Kidney tubule cell (primary cell): ENCODE data around the gene NDUFC2.
"Not testable (repeated sequence)": the region's sequence is repeated elsewhere in the genome, so short reads cannot be mapped to it uniquely, and the experiment has no call there.

Source experiments
- DNase-seq: peaks from one replicate; pipeline ENCODE4 v3.0.0-alpha.2; 2018; ENCODE audit warnings: low spot score

The NDUFC2 gene

DNA sequence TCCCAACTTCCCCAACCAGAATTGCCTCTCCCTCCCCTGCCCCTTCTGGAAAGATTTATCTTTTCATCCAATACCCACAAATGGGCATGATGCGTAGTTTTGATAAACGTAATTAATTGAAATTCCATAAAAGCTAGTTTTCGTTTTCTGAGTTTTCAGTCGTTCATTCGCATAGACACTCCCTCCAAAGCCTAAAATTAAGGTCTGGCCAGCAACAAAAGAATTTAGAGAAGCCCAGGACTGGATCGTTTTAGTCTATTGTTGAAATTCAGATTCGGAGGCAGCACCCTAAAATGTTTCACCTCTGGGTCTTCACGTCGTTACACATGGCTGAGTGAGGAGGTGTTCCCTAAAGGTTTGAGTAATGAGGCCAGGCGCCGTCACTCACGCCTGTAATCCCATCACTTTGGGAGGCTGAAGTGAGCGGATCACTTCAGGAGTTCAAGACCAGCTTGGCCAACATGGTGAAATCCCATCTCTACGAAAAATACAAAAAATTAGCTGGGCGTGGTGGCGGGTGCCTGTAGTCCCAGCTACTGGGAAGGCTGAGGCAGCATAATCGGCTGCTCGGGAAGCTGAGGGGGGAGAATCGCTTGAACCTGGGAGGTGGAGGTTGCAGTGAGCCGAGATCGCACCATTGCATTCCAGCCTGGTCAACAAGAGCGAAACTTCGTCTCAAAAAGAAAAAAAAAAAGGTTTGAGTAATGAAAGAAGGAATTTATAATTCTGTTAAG lies 589 bp upstream of the NDUFC2 start:
- DNase-seq: no peak

DNA sequence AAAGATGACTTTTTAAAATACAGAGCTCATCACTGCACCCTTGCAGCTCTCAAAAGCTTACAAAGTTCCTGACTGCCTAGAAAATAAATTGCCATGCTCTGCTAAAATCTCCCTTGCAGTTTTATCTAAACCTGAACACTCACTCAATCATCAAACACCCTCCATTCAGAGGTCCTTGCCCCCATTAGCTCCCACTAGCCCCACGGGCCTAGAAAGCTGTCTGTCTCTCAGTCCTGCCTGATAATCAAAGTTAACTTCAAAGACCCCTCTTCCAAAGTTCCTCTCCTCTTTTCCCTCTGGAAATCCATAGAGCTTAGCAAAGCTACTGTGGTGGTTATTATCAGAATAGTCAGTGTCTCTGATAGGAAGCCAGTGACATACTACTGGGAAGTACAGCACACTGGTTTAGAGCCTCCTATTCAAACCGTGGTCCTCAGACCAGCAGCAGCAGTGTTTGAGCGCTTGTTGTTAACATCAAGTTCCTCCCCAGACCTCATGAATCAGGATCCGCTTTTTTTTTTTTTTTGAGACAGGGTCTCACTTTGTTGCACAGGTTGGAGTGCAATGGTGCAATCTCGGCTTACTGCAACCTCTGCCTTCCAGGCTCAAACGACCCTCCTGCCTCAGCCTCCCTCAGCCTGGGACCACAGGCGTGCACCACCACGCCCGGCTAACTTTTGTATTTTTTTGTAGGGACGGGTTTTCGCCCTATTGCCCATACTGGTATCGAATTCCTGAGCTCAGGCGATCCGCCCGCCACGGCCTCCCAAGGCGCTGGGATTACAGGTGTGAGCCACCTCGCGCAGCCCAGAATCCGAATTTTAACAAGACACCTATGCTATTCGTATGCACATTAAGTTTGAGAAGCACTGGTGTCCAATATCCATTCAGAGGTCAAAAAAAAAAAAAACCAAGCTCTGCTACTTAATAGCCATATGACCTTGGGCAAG lies 1.2 kb downstream of the NDUFC2 start:
- DNase-seq: no peak

DNA sequence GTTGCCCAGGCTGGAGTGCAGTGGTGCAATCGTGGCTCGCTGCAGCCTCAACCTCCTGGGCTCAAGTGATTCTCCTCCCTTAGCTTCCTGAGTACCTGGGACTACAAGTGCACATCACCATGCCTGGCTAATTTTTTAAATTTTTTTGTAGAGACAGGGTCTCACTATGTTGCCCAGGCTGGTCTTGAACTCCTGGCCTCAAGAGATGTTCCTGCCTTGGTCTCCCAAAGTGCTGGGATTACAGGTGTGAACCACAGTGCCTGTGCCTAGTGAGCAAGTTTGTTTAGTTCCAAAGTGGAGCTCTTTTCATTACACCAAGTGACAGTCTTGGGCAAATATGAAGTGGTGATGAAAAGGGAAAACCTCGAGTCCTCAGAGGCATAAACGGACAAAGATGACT lies 2.1 kb downstream of the NDUFC2 start:
- DNase-seq: not testable (repeated sequence)

DNA sequence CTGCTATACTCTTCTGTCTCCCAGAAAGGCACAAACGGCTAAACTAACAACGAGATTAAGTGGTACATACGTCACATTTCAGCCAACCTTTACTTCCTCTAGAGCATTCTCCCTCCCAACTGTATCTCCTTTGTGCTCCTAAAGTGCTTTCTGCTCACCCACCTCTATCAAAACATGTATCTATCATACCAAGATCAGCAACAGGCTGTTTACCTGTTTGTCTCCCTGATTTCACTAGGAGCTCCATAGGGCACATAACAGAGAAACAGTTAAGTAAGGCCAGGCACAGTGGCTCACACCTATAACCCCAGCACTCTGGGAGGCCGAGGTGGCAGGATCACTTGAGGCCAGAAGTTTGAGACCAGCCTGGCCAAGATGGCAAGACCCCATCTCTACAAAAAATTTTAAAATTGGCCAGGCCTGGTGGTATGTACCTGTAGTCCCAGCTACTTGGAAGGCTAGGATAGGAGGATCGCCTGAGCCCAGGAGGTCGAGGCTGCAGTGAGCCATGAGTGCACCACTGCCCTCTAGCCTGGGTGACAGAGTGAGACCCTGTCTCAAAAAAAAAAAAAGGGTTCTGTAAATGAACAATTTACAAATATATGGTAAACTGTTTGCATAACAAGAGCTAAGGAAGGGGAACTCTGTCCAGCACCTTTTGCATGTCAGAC lies 2.8 kb downstream of the NDUFC2 start:
- DNase-seq: no peak

DNA sequence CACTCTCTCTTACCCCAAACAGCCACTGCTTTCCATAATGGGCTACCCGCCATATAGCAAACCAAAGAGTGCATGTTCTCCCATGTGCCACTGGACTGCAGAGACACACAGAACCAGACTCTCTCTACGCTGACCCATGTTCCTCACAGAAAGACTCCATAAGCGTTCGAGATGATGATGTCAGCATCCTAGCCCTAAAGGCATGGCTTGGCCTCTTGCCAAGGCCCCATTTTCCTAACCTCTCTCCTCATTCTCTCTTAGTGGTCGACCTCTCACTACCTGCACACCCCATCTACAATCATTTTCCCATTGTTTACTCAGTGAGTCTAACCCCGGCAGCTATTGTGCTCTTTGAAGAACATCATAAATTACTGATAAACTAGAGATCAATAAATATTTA lies 4.9 kb downstream of the NDUFC2 start:
- DNase-seq: no peak

DNA sequence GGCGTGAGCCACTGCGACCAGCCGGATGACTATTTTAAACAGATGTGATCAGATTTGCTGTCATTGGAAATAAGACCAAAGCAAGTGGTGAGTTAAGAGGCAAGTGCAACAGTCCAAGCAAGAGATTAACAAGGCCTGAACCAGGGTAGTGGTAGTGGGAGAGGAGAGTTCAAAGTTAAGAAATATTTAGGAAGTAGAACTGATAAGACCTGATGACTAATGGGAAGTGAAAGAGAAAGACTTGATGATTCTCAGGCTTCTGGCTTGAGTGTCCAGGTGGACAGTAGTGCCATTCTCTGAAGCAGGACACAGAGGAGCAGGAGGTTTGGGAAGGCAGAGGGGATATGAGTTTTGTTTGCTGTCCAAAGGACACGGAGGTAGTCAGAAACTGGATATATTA lies 7.2 kb downstream of the NDUFC2 start:
- DNase-seq: no peak

DNA sequence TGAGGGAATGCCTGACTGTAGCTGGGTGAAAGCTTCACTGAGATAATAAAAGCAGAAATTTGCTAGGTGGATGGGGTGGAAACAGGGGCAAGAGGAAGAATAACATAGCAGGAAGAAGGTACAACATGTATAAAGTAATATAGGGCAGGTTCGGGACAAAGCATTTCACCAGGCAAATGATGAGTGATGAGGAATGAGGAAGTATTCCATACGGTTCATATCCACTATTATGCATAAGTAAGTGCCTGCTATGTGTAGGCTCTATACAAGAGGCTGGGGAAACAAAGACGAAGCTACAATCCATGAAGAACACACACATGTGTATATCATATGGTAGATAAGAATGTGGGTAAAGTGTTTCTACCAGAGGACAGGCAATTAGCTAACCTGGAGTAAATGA lies 7.9 kb downstream of the NDUFC2 start:
- DNase-seq: no peak

DNA sequence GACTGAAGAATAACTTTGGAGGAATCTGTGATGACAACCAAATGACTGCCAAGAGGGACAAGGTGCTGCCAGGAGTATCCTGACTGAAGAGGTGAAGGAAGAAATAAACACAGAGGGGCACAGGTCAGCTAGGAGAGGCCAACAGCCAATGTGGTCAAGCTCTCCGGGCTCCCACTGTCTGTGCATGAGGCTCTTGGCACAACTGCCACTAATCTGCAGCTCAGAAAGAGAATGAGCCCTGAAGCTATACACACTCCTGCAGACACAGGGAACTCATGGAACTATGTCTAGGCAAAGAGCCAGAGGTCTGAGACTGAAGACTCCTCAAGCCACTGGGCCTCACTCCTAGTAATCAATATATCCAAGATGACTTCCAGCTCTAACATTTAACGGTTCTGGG lies 9.0 kb downstream of the NDUFC2 start:
- DNase-seq: no peak

DNA sequence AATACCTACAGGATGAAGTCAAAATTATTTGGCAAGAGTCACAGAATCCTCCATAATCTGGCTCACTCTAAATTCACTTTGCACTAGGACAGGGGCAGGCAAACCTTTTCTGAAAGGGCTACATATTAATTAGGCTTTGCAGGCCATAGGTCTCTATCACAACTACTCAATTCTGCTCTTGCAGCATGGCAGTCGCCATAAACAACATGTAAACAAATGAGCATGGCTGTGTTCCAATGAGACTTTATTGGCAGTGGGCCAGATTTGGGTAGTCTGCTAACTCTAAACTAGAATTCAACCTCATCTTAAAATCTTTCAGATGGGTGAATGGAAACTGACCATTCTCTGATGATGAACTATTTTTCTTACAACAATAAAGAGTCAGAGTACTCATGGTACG lies 10.2 kb downstream of the NDUFC2 start:
- DNase-seq: no peak

DNA sequence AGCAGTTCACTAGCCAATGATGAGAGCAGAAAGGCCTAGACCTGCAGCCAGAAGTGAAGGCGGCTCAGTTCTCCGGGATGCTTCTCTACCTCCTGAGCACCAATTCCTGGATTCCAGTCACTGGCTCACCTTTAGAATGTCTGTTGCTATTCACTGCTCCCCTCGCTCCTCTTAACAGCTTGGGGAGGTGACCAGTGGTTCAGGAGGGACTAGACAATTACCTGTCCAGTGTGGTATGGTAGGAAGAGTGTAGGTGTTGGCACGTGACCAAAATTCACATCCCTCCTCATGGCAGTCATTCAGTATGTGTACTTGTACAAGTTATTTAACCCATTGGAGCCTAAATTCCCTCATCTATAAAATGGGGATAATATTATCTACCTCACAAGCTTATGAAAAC lies 12.0 kb downstream of the NDUFC2 start:
- no peak for DNase-seq

DNA sequence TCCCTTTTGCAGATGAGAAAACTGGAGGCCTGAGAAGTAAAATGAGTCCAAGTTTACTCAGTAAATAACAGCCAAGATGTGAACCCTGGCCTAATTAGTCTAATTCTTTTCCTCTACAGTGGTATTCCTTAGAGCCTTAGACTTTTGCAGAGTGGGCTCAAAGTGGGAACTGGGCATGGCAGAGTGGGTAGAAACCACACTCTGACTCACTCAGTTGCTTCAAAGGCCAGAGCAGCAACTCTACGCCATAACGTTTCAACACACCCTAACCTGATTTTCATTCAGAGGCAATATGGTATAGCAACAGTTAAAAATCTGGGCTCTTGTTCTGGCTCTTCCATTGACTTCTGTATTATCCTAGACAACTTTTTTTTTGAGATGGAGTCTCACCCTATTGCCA lies 13.2 kb downstream of the NDUFC2 start:
- DNase-seq: no peak

DNA sequence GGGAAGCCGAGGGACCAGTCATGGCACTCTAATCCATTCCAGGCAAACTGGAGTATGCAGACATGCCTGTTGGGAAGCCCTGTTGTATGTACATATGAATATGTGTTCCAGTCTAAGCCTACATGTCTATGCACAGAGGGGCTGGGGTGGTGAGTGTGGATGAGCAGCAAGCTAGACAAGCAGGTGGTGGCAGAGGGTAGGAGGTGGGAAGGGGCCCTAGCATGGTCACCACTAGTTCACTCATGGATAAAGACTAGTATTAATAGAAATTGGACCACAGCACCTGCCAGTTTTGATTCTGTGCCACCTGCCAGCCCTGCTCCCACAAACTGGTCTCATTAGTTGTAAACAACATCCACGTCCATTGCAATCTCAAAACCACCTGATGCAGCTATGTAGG lies 14.5 kb downstream of the NDUFC2 start:
- no peak for DNase-seq

DNA sequence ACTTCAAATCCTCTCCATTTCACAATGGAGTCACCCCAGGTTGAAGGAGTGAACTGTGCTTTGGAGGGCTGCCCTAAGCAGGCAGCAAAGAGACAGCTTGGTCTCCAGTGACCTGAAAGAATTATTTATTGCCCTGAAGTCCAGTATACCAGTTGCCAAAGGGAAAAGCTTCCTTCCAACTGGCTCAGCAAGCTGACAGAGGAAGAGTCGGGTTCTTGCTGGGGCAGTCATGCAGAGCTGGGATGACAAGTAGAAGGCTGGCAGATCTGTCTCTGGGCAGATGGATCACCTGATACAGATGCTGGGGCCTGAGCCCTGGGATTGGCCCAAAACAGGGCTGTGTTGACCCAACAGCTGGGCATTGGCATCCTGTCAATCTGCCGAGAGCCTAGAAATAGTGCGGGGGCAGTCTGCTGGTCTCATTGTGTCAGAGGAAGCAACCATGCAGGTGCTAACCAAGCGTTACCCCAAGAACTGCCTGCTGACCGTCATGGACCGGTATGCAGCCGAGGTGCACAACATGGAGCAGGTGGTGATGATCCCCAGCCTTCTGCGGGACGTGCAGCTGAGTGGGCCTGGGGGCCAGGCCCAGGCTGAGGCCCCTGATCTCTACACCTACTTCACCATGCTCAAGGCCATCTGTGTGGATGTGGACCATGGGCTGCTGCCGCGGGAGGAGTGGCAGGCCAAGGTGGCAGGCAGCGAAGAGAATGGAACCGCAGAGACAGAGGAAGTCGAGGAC lies 16.1 kb downstream of the NDUFC2 start, which contains the start of gene THRSP:
TSS of gene THRSP (plus strand) at position 422 of the 742 bp plus-strand sequence. CDS start at position 443, 21 bp downstream.
- peak; percentile 41 for DNase-seq

DNA sequence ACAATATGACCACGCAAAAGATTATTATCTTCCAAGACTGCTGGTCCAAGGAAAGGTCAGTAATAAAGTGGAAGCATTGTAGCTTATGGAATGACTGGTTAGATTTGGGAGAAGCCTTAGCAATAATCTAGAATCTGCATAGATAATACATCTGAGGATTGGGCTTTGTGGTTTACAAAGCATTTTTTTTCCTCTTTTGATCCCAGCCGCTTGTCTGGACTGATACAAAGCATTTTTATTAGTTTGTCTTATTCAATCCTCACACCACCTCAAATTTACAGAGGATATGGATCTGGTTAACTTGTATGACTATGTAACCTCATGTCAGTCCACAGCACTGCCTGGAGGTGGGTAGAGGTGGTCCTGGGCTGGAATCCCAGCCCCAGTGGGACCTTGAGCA lies 17.0 kb downstream of the NDUFC2 start:
- no peak for DNase-seq

DNA sequence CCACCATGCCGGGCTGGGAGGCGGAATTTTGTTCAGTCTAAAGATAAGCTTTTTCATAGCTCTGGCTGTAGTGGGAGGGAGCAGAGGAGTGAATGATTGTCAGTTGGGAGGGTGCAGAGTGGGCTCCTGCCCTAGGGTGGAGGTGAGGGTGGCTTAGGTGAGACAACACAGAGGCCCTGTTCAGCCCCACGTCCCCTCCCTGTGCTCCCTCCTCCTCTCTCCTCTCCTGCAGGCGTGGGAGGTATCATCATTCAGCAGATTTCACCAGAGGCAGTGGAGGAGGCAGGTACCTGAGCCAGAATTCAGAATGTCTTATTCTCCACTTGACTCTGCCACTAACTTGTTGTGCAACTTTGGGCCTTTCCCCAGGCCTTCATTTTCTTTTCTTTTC lies 17.7 kb downstream of the NDUFC2 start:
- no peak for DNase-seq

DNA sequence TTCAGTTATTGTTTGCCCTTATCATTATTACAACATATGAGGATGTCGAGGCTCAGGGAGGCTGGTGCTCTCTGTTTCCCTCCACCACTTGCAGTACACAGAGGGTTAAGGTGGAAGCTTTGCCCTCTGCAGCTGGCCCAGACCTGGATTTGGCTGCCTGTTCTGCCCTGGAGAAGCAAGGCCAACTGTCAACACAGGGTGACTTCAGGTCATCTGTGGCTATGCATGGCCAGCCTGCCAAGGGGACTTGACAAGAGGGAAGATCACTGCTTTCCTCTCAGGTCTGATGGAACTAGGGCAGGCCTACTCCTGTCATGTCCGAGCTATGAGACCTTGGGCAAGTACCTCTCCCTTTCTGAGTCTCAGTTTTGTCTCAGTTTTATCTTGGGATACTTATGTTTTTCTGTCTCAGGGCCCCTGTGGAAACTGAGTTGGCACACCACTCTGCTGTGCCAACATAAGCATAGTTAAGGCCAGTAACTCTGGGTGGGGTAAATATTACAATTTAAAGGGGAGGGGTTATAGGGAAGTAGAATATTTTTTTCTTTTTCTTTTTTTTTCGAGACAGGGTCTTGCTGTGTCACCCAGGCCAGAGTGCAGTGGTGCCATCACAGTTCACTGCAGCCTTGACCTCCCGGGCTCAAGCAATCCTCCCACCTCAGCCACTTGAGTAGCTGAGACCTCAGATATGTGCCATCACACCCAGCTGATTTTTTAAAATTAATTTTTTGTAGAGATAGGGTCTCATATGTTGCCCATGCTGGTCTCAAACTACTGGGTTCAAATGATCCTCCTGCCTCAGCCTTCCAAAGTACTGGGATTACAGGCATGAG lies 18.4 kb downstream of the NDUFC2 start:
- no peak for DNase-seq

DNA sequence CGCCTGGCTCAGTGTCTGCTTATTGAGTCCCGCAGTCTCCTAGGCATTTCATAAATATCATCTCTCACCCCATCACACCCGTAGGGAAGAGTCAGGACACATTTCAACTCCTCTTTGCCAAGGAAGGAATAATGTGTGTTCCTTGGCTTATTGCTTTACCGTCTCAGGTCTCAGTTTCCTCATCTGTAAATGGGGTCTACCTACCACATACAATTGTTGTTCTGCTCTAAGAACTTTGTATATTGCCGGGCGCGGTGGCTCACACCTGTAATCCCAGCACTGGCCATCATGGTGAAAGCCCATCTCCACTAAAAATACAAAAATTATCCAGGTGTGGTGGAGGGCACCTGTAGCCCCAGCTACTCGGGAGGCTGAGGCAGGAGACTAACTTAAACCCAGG lies 19.1 kb downstream of the NDUFC2 start:
- no peak for DNase-seq

DNA sequence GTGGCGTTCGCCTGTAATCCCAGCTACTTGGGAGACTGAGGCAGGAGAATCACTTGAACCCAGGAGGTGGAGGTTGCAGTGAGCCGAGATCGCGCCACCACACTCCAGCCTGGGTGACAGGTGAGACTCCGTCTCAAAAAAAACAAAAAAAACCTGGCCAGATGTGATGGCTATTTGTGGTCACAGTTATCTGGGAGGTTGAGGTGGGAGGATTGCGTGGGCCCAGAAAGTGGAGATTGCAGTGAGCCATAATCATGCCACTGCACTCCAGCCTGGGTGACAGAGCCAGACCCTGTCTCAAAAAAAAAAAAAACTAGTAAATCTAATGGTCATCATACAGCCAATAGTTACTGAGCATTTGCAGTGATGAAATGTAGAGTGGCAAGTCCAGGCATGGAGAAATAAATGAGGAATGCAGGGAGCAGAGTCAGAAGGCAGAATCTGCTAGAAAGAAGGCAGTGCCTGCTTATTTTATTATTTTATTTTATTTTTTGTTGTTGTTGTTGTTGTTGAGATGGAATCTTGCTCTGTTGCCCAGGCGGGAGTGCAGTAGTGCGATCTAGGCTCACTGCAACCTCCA lies 19.8 kb downstream of the NDUFC2 start:
- not testable (repeated sequence) for DNase-seq

DNA sequence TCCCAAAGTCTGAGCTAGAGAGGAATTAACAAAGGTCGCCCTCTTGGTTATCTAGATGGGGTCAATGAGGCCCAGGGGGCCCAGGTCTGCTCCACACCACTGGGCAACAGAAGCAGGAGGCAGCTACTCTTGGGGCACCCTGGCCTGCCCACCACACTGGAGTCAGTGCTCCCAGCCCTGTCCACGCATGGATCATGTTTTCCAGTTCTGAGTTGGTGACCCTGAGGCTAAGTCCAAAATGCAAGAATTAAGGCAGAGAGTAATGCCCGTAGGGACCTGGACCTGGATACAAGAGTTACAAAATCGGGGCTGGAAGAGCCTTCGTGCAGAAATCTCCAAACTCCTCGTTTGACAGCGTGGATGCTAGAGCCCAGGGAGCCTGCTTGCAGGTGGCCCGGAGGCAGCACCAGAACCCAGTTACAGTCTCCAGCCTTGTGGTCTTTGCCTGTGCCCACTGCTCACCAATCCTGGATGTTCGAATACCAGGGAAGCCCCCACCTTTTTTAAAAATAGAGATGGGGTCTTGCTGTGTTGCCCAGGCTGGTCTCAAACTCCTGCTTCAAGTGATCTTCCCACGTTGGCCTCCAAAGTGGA lies 22.1 kb downstream of the NDUFC2 start:
- DNase-seq: no peak

DNA sequence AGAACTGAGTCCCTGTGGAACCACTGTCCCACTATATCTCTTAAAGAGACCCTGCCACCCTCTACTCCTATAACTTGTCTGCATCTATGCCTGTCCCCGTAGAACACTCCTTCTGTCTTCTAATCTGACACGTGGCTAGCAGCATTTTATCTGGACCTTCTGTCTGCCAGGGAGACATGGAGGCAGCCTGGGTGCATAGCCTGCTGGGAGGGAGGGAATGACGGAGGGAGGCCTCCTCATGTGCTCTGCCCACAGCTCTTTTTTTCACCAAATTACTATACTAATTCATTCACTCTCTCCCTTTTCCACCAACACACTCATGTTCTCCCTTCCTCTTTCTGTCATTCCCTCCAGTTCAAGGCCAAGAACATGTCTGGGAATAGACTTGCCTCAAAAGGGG lies 23.6 kb downstream of the NDUFC2 start:
- no peak for DNase-seq
